H1 (cell line): Measurements from ENCODE around the gene HS6ST1. TPM values are rescaled to one million over a fixed set of nuclear protein-coding genes. Genes with fewer than 3 reads are reported as not detected.

Experiments
- BCL11A ChIP-seq, 2 experiments: IDR thresholded peaks; one replicate each; pipeline ENCODE4 v1.6.1; 2011; ENCODE audit warnings: low read depth in 2 of 2, low read length in 2 of 2, mild to moderate bottlenecking in 2 of 2
- EGR1 ChIP-seq: IDR thresholded peaks from 2 replicates; pipeline ENCODE4 v1.6.1; 2011; ENCODE audit warnings: low read depth, low read length, borderline replicate concordance
- EP300 ChIP-seq, 2 experiments: IDR thresholded peaks; 1 replicate in 1 of 2; 2 replicates in 1 of 2; pipeline ENCODE4 v1.6.1; 2011 to 2012; ENCODE audit warnings: low read depth in 2 of 2, low read length in 2 of 2, mild to moderate bottlenecking in 2 of 2, borderline replicate concordance in 1 of 2, inconsistent platforms in 1 of 2, moderate library complexity in 1 of 2
- MAFK ChIP-seq: IDR thresholded peaks from 2 replicates; pipeline ENCODE4 v1.6.1; 2012; ENCODE audit warnings: low read depth, mild to moderate bottlenecking, improper control_type of control experiment, low read length
- PHF8 ChIP-seq: fragments of 200-600 bp; sonication (generic); conservative IDR thresholded peaks from 2 replicates; pipeline ENCODE4 v1.7.1; 2012; ENCODE audit warnings: low read depth, mild to moderate bottlenecking, inconsistent platforms, low read length, moderate library complexity
- SIRT6 ChIP-seq: IDR thresholded peaks from one replicate; pipeline ENCODE4 v1.7.1; 2012; ENCODE audit warnings: low read length, inconsistent platforms
- polyA plus RNA-seq, 7 experiments: library from polyadenylated mRNA; depleted of rRNA in 3 of 7; stranded (reverse) in 5 of 7; unstranded in 2 of 7; fragments of >200 nt in 5 of 7; fragments of 200-250 nt in 2 of 7; gene quantifications; 1 replicate in 5 of 7; 2 replicates in 1 of 7; 4 replicates in 1 of 7; pipeline versions ENCODE4 v1.2.1 to v1.2.3, GENCODE V29; 2011 to 2013; ENCODE audit warnings: missing spikeins in 2 of 7, mixed read lengths in 2 of 7
- total RNA-seq: library from RNA; stranded (reverse); fragmentation: NEBNext Ultra II Directional; extraction: Animal tissue kit (Norgen Biotek cat#: 25700); gene quantifications from 2 replicates; pipeline ENCODE4 v1.2.1, GENCODE V29; 2021

The HS6ST1 gene
- total and polyA plus RNA-seq, 2 of the 8 experiments (the other 6 are each of a cell fraction or from before 2014, with no cell fraction given) = 37.4 to 74.6 TPM

DNA sequence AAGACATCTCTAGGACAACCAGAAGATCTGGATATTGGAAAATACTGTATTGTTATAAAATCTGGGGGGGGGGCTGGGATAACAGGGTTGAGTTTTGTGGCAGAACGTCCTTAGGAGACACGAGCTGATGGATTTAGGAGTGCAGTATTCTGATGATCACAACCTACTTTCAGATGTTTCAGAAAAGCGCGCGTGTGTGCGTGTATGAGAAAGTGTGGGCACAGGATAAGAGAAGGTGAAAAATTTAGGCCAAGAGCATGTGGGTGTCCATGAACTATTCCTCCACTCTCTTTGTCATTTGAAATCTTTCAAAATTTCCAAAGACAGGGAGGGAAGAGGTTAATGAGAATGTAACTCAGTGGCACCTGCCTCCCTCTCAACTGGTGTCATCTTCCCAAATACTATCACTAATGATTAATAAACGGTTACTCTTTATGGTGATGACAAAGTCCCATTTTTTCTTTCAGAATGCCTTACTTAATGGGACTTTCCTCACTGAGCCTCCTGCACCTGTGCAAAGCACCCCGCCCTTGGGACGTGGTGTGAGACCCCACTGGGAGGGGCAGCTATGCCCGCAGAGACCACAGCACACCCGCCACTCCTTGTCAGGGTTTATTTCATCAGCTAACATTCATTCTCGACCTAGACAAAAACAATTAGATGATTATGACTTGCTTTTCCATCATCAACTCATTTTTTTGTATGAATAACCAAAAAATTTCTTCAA lies 53.6 kb downstream of the HS6ST1 start (continued):
- TF ChIP-seq EP300 (IDR thresholded peaks at IDR 0.05; ENCODE audit: borderline replicate concordance in 1 of 2, low read depth in 2 of 2, low read length in 2 of 2) (no peak), BCL11A (IDR thresholded peaks at IDR 0.05; ENCODE audit: low read depth in 2 of 2, low read length in 2 of 2) (no peak), MAFK (no peak), PHF8 (no peak), EGR1 (no peak), SIRT6 (no peak)
